ENCODE measurements around the gene MMP15. TPM values are rescaled to one million over a fixed set of nuclear protein-coding genes. Genes with fewer than 3 reads are reported as not detected.

Gene MMP15
- total RNA-seq, 1 donor from 2014 or later, result 38.9 TPM

DNA sequence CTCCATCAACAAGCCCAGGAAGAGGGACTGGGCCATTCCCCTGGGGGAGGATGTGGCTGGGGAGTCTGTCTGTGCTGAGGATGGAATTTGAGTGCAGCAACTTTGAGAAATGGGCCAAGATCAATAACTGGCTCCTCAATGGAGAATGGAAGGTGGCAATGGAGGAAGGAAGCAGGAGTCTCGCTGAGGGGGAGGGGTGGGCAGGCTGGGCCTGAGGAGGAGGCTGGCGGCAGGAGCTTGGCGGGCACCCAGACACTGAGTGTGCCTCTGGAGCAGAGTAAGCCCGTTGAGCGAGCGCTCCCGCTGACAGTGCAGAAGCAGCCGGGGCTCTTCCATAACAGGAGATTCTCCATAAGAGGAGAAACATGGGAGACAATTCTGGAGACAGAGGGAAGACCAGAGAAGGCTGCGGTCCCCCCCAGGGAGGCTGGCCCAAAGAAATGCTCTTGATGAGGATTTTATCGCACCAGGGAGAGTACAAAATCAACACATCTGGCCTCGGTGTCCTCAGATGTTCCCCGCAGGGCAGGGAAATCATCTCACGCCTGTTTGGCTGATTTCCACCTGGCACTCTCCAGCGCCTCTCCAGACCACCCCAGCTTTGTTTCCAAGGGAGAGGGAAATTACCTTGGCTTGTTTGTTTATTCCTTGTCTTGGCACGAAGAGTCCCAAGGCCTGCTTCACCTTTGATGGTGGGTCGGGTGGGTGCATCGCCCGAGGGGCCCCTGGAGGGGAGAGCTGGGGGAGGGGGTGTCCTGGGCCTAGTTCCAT is 2.8 kb upstream of the MMP15 start:
- DNase-seq (ENCODE audit: low read depth, low spot score), result no peak
- Mint-ChIP-seq H3K27me3 (ENCODE audit: low read depth) (peaks cover 26% of the 10 kb centered on the region), H3K4me1 (peaks cover 21% of the 10 kb centered on the region), H3K36me3 (ENCODE audit: low read depth) (no peaks in the 10 kb centered on the region), H3K9me3 (no peaks in the 10 kb centered on the region), H3K27ac (ENCODE audit: unreplicated experiment) (no peak overlapping the region), H3K4me3 (peak overlapping the region; percentile 74)
- TF ChIP-seq, protein P1, sequence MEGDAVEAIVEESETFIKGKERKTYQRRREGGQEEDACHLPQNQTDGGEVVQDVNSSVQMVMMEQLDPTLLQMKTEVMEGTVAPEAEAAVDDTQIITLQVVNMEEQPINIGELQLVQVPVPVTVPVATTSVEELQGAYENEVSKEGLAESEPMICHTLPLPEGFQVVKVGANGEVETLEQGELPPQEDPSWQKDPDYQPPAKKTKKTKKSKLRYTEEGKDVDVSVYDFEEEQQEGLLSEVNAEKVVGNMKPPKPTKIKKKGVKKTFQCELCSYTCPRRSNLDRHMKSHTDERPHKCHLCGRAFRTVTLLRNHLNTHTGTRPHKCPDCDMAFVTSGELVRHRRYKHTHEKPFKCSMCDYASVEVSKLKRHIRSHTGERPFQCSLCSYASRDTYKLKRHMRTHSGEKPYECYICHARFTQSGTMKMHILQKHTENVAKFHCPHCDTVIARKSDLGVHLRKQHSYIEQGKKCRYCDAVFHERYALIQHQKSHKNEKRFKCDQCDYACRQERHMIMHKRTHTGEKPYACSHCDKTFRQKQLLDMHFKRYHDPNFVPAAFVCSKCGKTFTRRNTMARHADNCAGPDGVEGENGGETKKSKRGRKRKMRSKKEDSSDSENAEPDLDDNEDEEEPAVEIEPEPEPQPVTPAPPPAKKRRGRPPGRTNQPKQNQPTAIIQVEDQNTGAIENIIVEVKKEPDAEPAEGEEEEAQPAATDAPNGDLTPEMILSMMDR (conservative IDR thresholded peaks at IDR 0.05), result no peak

- Mint-ChIP-seq H3K9me3 (no peaks in the 10 kb centered on the region), H3K4me1 (peaks cover 38% of the 10 kb centered on the region), H3K27ac (ENCODE audit: unreplicated experiment) (no peak overlapping the region), H3K4me3 (peak overlapping the region; percentile 89), H3K36me3 (ENCODE audit: low read depth) (peaks cover 3% of the 10 kb centered on the region), H3K27me3 (ENCODE audit: low read depth) (peaks cover 32% of the 10 kb centered on the region)
- TF ChIP-seq, protein P1 (conservative IDR thresholded peaks at IDR 0.05), result no peak
- DNase-seq (ENCODE audit: low read depth, low spot score), result no peak
Observed at GRCh38 chr16:58024486-58025350, 836 bp upstream of the MMP15 start.

DNA sequence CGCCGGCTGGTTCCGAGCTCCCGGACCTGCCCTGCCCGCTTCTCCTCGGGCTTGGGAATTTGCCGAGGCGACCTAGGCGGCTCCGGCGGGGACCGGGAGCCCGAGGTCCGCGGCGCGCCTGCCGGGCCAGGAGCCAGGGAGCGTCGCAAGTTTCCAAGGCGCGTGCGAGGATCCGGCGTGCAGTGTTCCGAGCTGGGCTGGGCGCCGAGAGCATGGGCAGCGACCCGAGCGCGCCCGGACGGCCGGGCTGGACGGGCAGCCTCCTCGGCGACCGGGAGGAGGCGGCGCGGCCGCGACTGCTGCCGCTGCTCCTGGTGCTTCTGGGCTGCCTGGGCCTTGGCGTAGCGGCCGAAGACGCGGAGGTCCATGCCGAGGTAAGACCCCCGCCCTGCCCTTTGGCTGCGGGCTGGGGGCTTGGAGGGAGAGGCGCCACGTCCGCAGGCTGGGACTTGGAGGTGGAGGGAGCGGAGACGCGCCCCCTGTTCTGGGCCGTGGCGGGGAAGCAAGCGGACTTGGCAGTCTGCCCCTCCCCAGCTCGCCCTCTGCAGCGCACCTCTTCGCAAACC is 668 bp downstream of the MMP15 start:
- Mint-ChIP-seq H3K36me3 (ENCODE audit: low read depth) (peaks cover 3% of the 10 kb centered on the region), H3K4me3 (peak overlapping the region; percentile 87), H3K27me3 (ENCODE audit: low read depth) (peaks cover 34% of the 10 kb centered on the region), H3K27ac (ENCODE audit: unreplicated experiment) (no peak overlapping the region), H3K4me1 (peaks cover 40% of the 10 kb centered on the region), H3K9me3 (no peaks in the 10 kb centered on the region)
- TF ChIP-seq, protein P1 (conservative IDR thresholded peaks at IDR 0.05), result no peak
- DNase-seq (ENCODE audit: low read depth, low spot score), result peak; percentile 27

DNA sequence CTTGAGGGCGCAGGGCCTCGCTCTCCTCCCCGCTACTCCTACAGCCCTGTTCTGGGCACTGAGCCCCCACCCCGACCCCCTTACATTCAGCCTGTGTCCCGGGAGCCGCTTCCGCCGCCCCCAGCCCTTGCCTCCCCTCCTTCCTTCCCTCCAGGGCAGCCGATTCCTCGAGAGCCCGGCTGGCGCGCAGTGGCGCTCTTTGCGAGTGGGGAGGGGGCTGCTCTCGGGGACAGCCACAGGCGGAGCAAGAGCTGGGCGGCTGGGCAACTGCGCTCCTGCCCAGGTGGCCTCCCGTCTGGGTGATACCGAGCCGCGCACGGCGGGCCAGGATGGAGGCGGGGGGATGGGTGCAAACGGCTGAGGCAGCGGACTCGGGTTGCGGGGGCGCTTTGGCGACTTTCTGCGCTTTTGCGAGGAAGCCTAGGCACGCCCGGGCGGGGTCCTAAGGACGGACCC is 1.2 kb downstream of the MMP15 start:
- Mint-ChIP-seq H3K4me3 (peak overlapping the region; percentile 87), H3K4me1 (peaks cover 36% of the 10 kb centered on the region), H3K9me3 (no peaks in the 10 kb centered on the region), H3K36me3 (ENCODE audit: low read depth) (peaks cover 3% of the 10 kb centered on the region), H3K27me3 (ENCODE audit: low read depth) (peaks cover 34% of the 10 kb centered on the region), H3K27ac (ENCODE audit: unreplicated experiment) (no peak overlapping the region)
- TF ChIP-seq, protein P1 (conservative IDR thresholded peaks at IDR 0.05), result no peak
- peak; percentile 33 for DNase-seq (ENCODE audit: low read depth, low spot score)

GRCh38 chr16:58027161-58027915 is 1.8 kb downstream of the MMP15 start:
- TF ChIP-seq, protein P1 (conservative IDR thresholded peaks at IDR 0.05), result no peak
- DNase-seq (ENCODE audit: low read depth, low spot score), result no peak
- no peak overlapping the region for H3K27ac Mint-ChIP-seq (ENCODE audit: unreplicated experiment)
- peaks cover 40% of the 10 kb centered on the region for H3K4me1 Mint-ChIP-seq
- H3K27me3 Mint-ChIP-seq (ENCODE audit: low read depth), result peaks cover 34% of the 10 kb centered on the region
- peak overlapping the region; percentile 87 for H3K4me3 Mint-ChIP-seq
- no peaks in the 10 kb centered on the region for H3K9me3 Mint-ChIP-seq
- peaks cover 3% of the 10 kb centered on the region for H3K36me3 Mint-ChIP-seq (ENCODE audit: low read depth)

All from neural crest cell (in vitro differentiated cells).